HG03432 (cell line): ENCODE results near the gene CCDC57.
"Not testable (repeated sequence)": the region's sequence is repeated elsewhere in the genome, so short reads cannot be mapped to it uniquely, and the experiment has no call there.

Experiments
- ATAC-seq: cut with Tn5 transposase; IDR thresholded peaks from one replicate; pipeline ENCODE4 v1.9.1; 2021; ENCODE audit warnings: mild to moderate bottlenecking, moderate library complexity; ENCODE audit not compliant: unreplicated experiment

Gene CCDC57

GRCh38 chr17:82212331-82213250, at the start of gene CCDC57:
TSS of gene CCDC57 (minus strand) at chr17:82212842. CDS start at chr17:82201944, 10,898 bp downstream.
- peak; percentile 69 for ATAC-seq

- ATAC-seq, result no peak
These were observed 49.7 kb upstream of the CCDC57 start for GRCh38 chr17:82262344-82262743.

GRCh38 chr17:82259972-82260961, 47.6 kb upstream of the CCDC57 start:
- not testable (repeated sequence) for ATAC-seq

GRCh38 chr17:82258555-82258954, 45.9 kb upstream of the CCDC57 start:
- ATAC-seq, result no peak

GRCh38 chr17:82257473-82257872, 44.8 kb upstream of the CCDC57 start:
- no peak for ATAC-seq

- no peak for ATAC-seq
These were observed 43.7 kb upstream of the CCDC57 start for GRCh38 chr17:82256242-82256885.

GRCh38 chr17:82255402-82255972, 42.8 kb upstream of the CCDC57 start:
- ATAC-seq, result no peak

GRCh38 chr17:82254746-82255145, 42.1 kb upstream of the CCDC57 start:
- ATAC-seq, result not testable (repeated sequence)

GRCh38 chr17:82254096-82254495, 41.5 kb upstream of the CCDC57 start:
- ATAC-seq, result not testable (repeated sequence)

- no peak for ATAC-seq
These were observed 40.5 kb upstream of the CCDC57 start for GRCh38 chr17:82253179-82253544.

- ATAC-seq, result no peak
These were observed 40.0 kb upstream of the CCDC57 start for GRCh38 chr17:82252511-82253178.

GRCh38 chr17:82250868-82251500, 38.3 kb upstream of the CCDC57 start:
- ATAC-seq, result no peak

- ATAC-seq, result no peak
These were observed 37.4 kb upstream of the CCDC57 start for GRCh38 chr17:82249896-82250581.

- no peak for ATAC-seq
These were observed 36.4 kb upstream of the CCDC57 start for GRCh38 chr17:82248815-82249674.

- ATAC-seq, result no peak
These were observed 35.4 kb upstream of the CCDC57 start for GRCh38 chr17:82247856-82248671.

- no peak for ATAC-seq
These were observed 34.7 kb upstream of the CCDC57 start for GRCh38 chr17:82247182-82247823.
